MM.1S (cell line): ENCODE results near the gene OBSCN.

ENCODE experiments used
- DNase-seq: peaks from one replicate; pipeline ENCODE4 v3.0.0-alpha.2; 2015
- H2AFZ ChIP-seq: fragments of 300-600 bp; sonication (generic); 2 replicates; pipeline ENCODE4 v1.6.0; 2016; ENCODE audit warnings: antibody characterized with exemption, low read length
- H3F3A ChIP-seq: fragments of 300-600 bp; sonication (generic); 2 replicates; pipeline ENCODE4 v1.6.1; 2016; ENCODE audit warnings: mild to moderate bottlenecking, antibody characterized with exemption, low read length, moderate library complexity, mixed read lengths; ENCODE audit not compliant: insufficient read depth
- H3K27ac ChIP-seq: fragments of 300-600 bp; sonication (generic); 2 replicates; pipeline ENCODE4 v1.5.1; 2016; ENCODE audit warnings: mild to moderate bottlenecking, low read length
- H3K27me3 ChIP-seq: fragments of 300-600 bp; sonication (generic); replicated peaks from 2 replicates; pipeline ENCODE4 v1.6.0; 2016; ENCODE audit warnings: low read length; ENCODE audit not compliant: insufficient read depth
- H3K36me3 ChIP-seq: fragments of 300-600 bp; sonication (generic); replicated peaks from 2 replicates; pipeline ENCODE4 v1.6.1; 2016; ENCODE audit warnings: mild to moderate bottlenecking, low read length, mixed read lengths; ENCODE audit not compliant: insufficient read depth
- H3K4me1 ChIP-seq: fragments of 300-600 bp; sonication (generic); 2 replicates; pipeline ENCODE4 v1.6.1; 2016; ENCODE audit warnings: low read length, mixed read lengths
- H3K4me2 ChIP-seq: fragments of 300-600 bp; sonication (generic); 2 replicates; pipeline ENCODE4 v1.6.0; 2016; ENCODE audit warnings: low read depth, low read length
- H3K4me3 ChIP-seq: fragments of 300-600 bp; sonication (generic); 2 replicates; pipeline ENCODE4 v1.5.1; 2016; ENCODE audit warnings: low read length, mixed read lengths
- H3K79me2 ChIP-seq: fragments of 300-600 bp; sonication (generic); 2 replicates; pipeline ENCODE4 v1.6.1; 2016; ENCODE audit warnings: mixed run types, low read length, mixed read lengths
- H3K9ac ChIP-seq: fragments of 300-600 bp; sonication (generic); 2 replicates; pipeline ENCODE4 v1.6.1; 2016; ENCODE audit warnings: low read length, mixed read lengths
- H3K9me2 ChIP-seq: fragments of 300-600 bp; sonication (generic); replicated peaks from 2 replicates; pipeline ENCODE4 v1.6.1; 2016; ENCODE audit warnings: mild to moderate bottlenecking, low read length, mixed read lengths; ENCODE audit not compliant: insufficient read depth
- H3K9me3 ChIP-seq: fragments of 300-600 bp; sonication (generic); replicated peaks from 2 replicates; pipeline ENCODE4 v1.6.1; 2016; ENCODE audit warnings: mild to moderate bottlenecking, low read length, mixed read lengths; ENCODE audit not compliant: insufficient read depth
- H4K20me1 ChIP-seq: fragments of 300-600 bp; sonication (generic); 2 replicates; pipeline ENCODE4 v1.6.1; 2016; ENCODE audit warnings: mild to moderate bottlenecking, low read length, moderate library complexity, mixed read lengths; ENCODE audit not compliant: insufficient read depth
- EZH2 ChIP-seq: fragments of 300-600 bp; sonication (generic); optimal IDR thresholded peaks from 2 replicates; pipeline ENCODE3; 2017; ENCODE audit warnings: low read depth, mild to moderate bottlenecking, antibody characterized with exemption, low read length, mixed read lengths
- EZH2phosphoT487 ChIP-seq: fragments of 300-600 bp; sonication (generic); IDR thresholded peaks from 2 replicates; pipeline ENCODE4 v1.6.1; 2018; ENCODE audit warnings: antibody characterized with exemption, low read length
- TF ChIP-seq, protein P1 (sequence below): fragments of 300-600 bp; sonication (generic); IDR thresholded peaks from 2 replicates; pipeline ENCODE4 v1.5.1; 2016; ENCODE audit warnings: antibody characterized with exemption, low read length, mixed read lengths

OBSCN gene

DNA sequence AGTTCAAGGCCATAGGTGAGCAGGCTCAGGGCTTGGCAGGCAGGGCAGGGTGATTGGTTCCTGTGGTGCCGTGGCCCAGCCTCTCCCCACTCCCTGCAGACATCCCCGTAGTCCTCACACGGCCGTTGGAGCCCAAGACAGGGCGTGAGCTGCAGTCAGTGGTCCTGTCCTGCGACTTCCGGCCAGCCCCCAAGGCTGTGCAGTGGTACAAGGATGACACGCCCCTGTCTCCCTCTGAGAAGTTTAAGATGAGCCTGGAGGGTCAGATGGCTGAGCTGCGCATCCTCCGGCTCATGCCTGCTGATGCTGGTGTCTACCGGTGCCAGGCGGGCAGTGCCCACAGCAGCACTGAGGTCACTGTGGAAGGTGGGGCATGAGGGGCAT, 71.9 kb downstream of the OBSCN start:
- no peak overlapping the region for H3K9ac ChIP-seq
- no peaks in the 10 kb centered on the region for H3K36me3 ChIP-seq
- H3K27me3 ChIP-seq: no peaks in the 10 kb centered on the region
- H3K9me3 ChIP-seq: no peaks in the 10 kb centered on the region
- DNase-seq: no peak
- no peak overlapping the region for H3K4me3 ChIP-seq
- no peaks in the 10 kb centered on the region for H3K4me1 ChIP-seq
- no peaks in the 10 kb centered on the region for H4K20me1 ChIP-seq
- H3F3A ChIP-seq: no peaks in the 10 kb centered on the region
- H3K79me2 ChIP-seq: no peaks in the 10 kb centered on the region
- no peak overlapping the region for H3K27ac ChIP-seq
- H3K9me2 ChIP-seq: no peaks in the 10 kb centered on the region
- H2AFZ ChIP-seq: no peak overlapping the region
- TF ChIP-seq EZH2phosphoT487 (no peak), EZH2 (no peak)
- TF ChIP-seq, protein P1, sequence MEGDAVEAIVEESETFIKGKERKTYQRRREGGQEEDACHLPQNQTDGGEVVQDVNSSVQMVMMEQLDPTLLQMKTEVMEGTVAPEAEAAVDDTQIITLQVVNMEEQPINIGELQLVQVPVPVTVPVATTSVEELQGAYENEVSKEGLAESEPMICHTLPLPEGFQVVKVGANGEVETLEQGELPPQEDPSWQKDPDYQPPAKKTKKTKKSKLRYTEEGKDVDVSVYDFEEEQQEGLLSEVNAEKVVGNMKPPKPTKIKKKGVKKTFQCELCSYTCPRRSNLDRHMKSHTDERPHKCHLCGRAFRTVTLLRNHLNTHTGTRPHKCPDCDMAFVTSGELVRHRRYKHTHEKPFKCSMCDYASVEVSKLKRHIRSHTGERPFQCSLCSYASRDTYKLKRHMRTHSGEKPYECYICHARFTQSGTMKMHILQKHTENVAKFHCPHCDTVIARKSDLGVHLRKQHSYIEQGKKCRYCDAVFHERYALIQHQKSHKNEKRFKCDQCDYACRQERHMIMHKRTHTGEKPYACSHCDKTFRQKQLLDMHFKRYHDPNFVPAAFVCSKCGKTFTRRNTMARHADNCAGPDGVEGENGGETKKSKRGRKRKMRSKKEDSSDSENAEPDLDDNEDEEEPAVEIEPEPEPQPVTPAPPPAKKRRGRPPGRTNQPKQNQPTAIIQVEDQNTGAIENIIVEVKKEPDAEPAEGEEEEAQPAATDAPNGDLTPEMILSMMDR: no peak
- no peak overlapping the region for H3K4me2 ChIP-seq

DNA sequence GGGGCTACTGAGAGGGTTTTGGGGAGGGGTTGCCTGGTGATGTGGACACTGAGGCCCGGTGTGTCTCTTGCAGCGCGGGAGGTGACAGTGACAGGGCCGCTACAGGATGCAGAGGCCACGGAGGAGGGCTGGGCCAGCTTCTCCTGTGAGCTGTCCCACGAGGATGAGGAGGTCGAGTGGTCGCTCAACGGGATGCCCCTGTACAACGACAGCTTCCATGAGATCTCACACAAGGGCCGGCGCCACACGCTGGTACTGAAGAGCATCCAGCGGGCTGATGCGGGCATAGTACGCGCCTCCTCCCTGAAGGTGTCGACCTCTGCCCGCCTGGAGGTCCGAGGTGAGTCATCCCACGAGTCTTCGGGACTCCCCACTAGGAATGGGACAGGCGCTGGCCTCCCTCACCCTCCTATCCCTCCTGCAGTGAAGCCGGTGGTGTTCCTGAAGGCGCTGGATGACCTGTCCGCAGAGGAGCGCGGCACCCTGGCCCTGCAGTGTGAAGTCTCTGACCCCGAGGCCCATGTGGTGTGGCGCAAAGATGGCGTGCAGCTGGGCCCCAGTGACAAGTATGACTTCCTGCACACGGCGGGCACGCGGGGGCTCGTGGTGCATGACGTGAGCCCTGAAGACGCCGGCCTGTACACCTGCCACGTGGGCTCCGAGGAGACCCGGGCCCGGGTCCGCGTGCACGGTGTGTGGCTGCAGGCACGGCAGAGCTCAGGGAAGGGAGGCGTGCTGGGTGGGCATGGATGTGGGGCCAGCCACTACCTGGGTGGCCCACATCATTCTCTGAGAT, 72.5 kb downstream of the OBSCN start:
- Histone ChIP-seq H3K36me3 (no peaks in the 10 kb centered on the region), H3K4me3 (no peak overlapping the region), H3K9me3 (no peaks in the 10 kb centered on the region), H3K4me2 (no peak overlapping the region), H3F3A (no peaks in the 10 kb centered on the region), H4K20me1 (no peaks in the 10 kb centered on the region), H2AFZ (no peak overlapping the region), H3K27me3 (no peaks in the 10 kb centered on the region), H3K79me2 (no peaks in the 10 kb centered on the region), H3K4me1 (no peaks in the 10 kb centered on the region), H3K27ac (no peak overlapping the region), H3K9ac (no peak overlapping the region), H3K9me2 (no peaks in the 10 kb centered on the region)
- no peak for DNase-seq
- no peak for TF ChIP-seq EZH2
- TF ChIP-seq EZH2phosphoT487: no peak
- TF ChIP-seq, protein P1: no peak

DNA sequence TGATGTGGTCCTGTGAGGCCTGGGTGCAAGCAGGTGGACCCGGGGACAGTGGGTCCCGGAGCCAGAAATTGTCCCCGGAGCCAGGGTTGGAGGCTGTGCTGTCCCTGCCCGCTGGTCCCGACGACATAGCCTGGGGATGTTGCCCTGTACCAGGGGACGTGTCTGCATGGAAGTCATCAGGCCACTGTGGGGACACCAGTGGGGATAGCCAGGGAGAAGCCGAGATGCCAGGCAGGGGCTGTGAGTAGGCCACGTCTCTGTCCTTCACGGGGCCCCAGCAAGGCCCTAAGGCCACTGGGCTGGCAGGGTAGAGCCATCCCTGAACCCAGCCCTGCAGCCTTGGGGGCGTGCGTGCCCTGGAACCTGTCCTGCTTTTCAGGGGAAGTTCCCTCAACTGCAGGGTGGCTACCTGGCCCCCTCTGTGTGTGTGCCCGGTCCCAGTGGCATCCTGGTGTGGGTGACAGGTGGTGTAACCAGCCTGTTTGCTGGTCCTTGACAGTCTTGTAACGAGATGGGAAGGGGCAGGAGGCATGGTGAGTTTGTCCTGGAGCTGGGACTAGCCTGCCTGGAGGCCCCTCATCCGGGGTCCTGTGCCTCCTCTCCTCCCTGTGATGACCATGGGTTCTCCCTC, 73.2 kb downstream of the OBSCN start:
- Histone ChIP-seq H3K36me3 (no peaks in the 10 kb centered on the region), H2AFZ (no peak overlapping the region), H3F3A (no peaks in the 10 kb centered on the region), H3K4me1 (no peaks in the 10 kb centered on the region), H3K9ac (no peak overlapping the region), H3K4me2 (no peak overlapping the region), H3K4me3 (no peak overlapping the region), H3K27me3 (no peaks in the 10 kb centered on the region), H3K9me3 (no peaks in the 10 kb centered on the region), H3K79me2 (no peaks in the 10 kb centered on the region), H3K27ac (no peak overlapping the region), H4K20me1 (no peaks in the 10 kb centered on the region), H3K9me2 (no peaks in the 10 kb centered on the region)
- TF ChIP-seq EZH2: no peak
- DNase-seq: no peak
